A549 (cell line): ENCODE results near the gene NR4A2. TPM values are rescaled to one million over a fixed set of nuclear protein-coding genes. Genes with fewer than 3 reads are reported as not detected.
A peak's percentile ranks its signal among the peaks of the same experiment; 100 is the strongest.

Source experiments
- ATAC-seq, 2 experiments: fragments of 200-7000 bp in 1 of 2; fragments of >200 bp in 1 of 2; cut with Nextera tagmentation in 1 of 2; cut with Tn5 transposase in 1 of 2; 3 replicates each; pipeline versions ENCODE4 v1.8.0 to v1.9.1; 2018 to 2020; ENCODE audit warnings: mild to moderate bottlenecking in 1 of 2, moderate library complexity in 1 of 2
- CTCF ChIA-PET: fragments of 300-600 bp; sonication (Branson Sonifier 250); formaldehyde crosslinking; extraction: SDS; loops from one replicate; lab custom pipeline; 2021; ENCODE audit warnings: antibody characterized with exemption, inconsistent platforms; lab: Yijun Ruan, JAX
- POLR2A ChIA-PET: fragments of 350-600 bp; formaldehyde crosslinking; extraction: SDS; loops from one replicate; lab custom pipeline; 2021; ENCODE audit warnings: antibody characterized with exemption, inconsistent platforms; lab: Yijun Ruan, JAX
- DNase-seq, 2 experiments: peaks; one replicate each; pipeline versions ENCODE4 v3.0.0 to v3.0.0-alpha.2; 2011 to 2016; ENCODE audit warnings: low read depth in 1 of 2, low spot score in 1 of 2
- FAIRE-seq: peaks from 2 replicates; lab custom pipeline; 2011; peaks lifted over from hg19 to GRCh38; lab: Jason Lieb, UNC
- H3K27ac ChIP-seq, 2 experiments: fragments of >200 bp; sonication (Bioruptor Twin); formaldehyde crosslinking; 3 replicates each; pipeline ENCODE4 v1.5.1; 2016 to 2017
- H3K4me1 ChIP-seq: fragments of >200 bp; sonication (Bioruptor Twin); formaldehyde crosslinking; 3 replicates; pipeline ENCODE4 v1.6.1; 2016
- H3K4me2 ChIP-seq: fragments of >200 bp; sonication (Bioruptor Twin); formaldehyde crosslinking; 3 replicates; pipeline ENCODE4 v1.6.1; 2016
- H3K4me3 ChIP-seq: fragments of >200 bp; sonication (Bioruptor Twin); formaldehyde crosslinking; 3 replicates; pipeline ENCODE4 v1.5.1; 2016
- H3K9me3 ChIP-seq: fragments of >200 bp; sonication (Bioruptor Twin); formaldehyde crosslinking; 3 replicates; pipeline ENCODE4 v1.6.1; 2016
- BHLHE40 ChIP-seq: IDR thresholded peaks from 2 replicates; pipeline ENCODE4 v1.6.1; 2012; ENCODE audit warnings: low read depth, low read length, inconsistent platforms
- CHD4 ChIP-seq: fragments of 200-600 bp; sonication (generic); IDR thresholded peaks from 2 replicates; pipeline ENCODE4 v1.6.1; 2016; ENCODE audit warnings: antibody characterized with exemption, mild to moderate bottlenecking, borderline replicate concordance
- CTCF ChIP-seq: fragments of >200 bp; sonication (Bioruptor Twin); formaldehyde crosslinking; IDR thresholded peaks from 3 replicates; pipeline ENCODE4 v1.5.1; 2016
- EHF ChIP-seq: fragments of 250-450 bp; sonication (Bioruptor Pico); IDR thresholded peaks from 2 replicates; pipeline ENCODE4 v1.5.0; 2020; ENCODE audit warnings: mild to moderate bottlenecking
- ELK1 ChIP-seq: fragments of 150-350 bp; IDR thresholded peaks from 2 replicates; pipeline ENCODE4 v1.6.1; 2014; ENCODE audit warnings: low read depth, mild to moderate bottlenecking, low read length
- FOSB ChIP-seq: fragments of 250-450 bp; sonication (Bioruptor Pico); IDR thresholded peaks from 2 replicates; pipeline ENCODE4 v1.5.0; 2020; ENCODE audit warnings: mild to moderate bottlenecking, moderate library complexity
- FOXS1 ChIP-seq: fragments of 250-450 bp; sonication (Bioruptor Pico); IDR thresholded peaks from 2 replicates; pipeline ENCODE4 v1.5.0; 2020; ENCODE audit warnings: mild to moderate bottlenecking, moderate library complexity
- HOXA7 ChIP-seq: fragments of 250-450 bp; sonication (Bioruptor Pico); IDR thresholded peaks from 2 replicates; pipeline ENCODE4 v1.5.0; 2020; ENCODE audit warnings: mild to moderate bottlenecking, moderate library complexity
- HOXB13 ChIP-seq: fragments of 250-450 bp; sonication (Bioruptor Pico); IDR thresholded peaks from 2 replicates; pipeline ENCODE4 v1.5.0; 2020; ENCODE audit warnings: low read depth, mild to moderate bottlenecking, moderate library complexity
- HOXB5 ChIP-seq: fragments of 250-450 bp; sonication (Bioruptor Pico); IDR thresholded peaks from 2 replicates; pipeline ENCODE4 v1.5.0; 2020; ENCODE audit warnings: mild to moderate bottlenecking, moderate library complexity
- JUN ChIP-seq, 2 experiments: fragments of >200 bp; sonication (Bioruptor Twin); formaldehyde crosslinking; IDR thresholded peaks; 2 replicates in 1 of 2; 3 replicates in 1 of 2; pipeline ENCODE4 v1.6.1; 2016 to 2017
- JUNB ChIP-seq: fragments of >200 bp; sonication (Bioruptor Twin); formaldehyde crosslinking; IDR thresholded peaks from 2 replicates; pipeline ENCODE4 v1.6.1; 2016
- MAFK ChIP-seq: fragments of 450-650 bp; IDR thresholded peaks from 2 replicates; pipeline ENCODE4 v1.6.1; 2014; ENCODE audit not compliant: partially characterized antibody
- PBX3 ChIP-seq: IDR thresholded peaks from 2 replicates; pipeline ENCODE4 v1.6.1; 2012
- PHF8 ChIP-seq: fragments of 200-600 bp; sonication (generic); IDR thresholded peaks from 2 replicates; pipeline ENCODE4 v1.6.1; 2016; ENCODE audit warnings: low read depth, mild to moderate bottlenecking, antibody characterized with exemption, moderate library complexity, borderline replicate concordance
- RCOR1 ChIP-seq: fragments of 150-350 bp; IDR thresholded peaks from 2 replicates; pipeline ENCODE4 v1.6.1; 2014; ENCODE audit warnings: antibody characterized with exemption, low read length, low read depth
- RFX5 ChIP-seq: fragments of 450-650 bp; IDR thresholded peaks from 2 replicates; pipeline ENCODE4 v1.7.1; 2014; ENCODE audit warnings: antibody characterized with exemption, mild to moderate bottlenecking, moderate library complexity
- ZSCAN20 ChIP-seq: fragments of 250-450 bp; sonication (Bioruptor Pico); IDR thresholded peaks from 2 replicates; pipeline ENCODE4 v1.8.0; 2022; ENCODE audit warnings: mild to moderate bottlenecking, moderate library complexity
- WGBS: methylation state at CpG from one replicate; pipeline ENCODE4 v1.1.6; 2017; ENCODE audit errors: missing lambda C conversion rate; 5-methylcytosine and 5-hydroxymethylcytosine counted together
- polyA plus RNA-seq, 4 experiments: library from polyadenylated mRNA; depleted of rRNA in 3 of 4; stranded (reverse); fragments of >200 nt; fragmentation: RNase III in 1 of 4; extraction: RNeasy Plus Mini Kit Qiagen cat#74134 plus additional on column Dnase treatment in 1 of 4; gene quantifications; 2 replicates in 3 of 4; 3 replicates in 1 of 4; pipeline ENCODE4 v1.2.3, GENCODE V29; 2011 to 2017

Gene NR4A2
- polyA plus RNA-seq, 2 of the 4 experiments (the other 2 are of a cell fraction) = 2.3 to 9.7 TPM

GRCh38 chr2:156332284-156332533 is 312 bp downstream of the NR4A2 start:
- H3K4me1 ChIP-seq = peaks cover 25% of the 10 kb centered on the region
- ATAC-seq = no peak
- DNase-seq = no peak
- peak overlapping the region; percentile 98 for H3K27ac ChIP-seq
- H3K4me3 ChIP-seq = peak overlapping the region; percentile 87
- POLR2A ChIA-PET = interaction anchor here (1.0 to 4.3 kb wide), 2 partner anchors 9 to 11 kb away, joined by 4 to 22 read pairs; no protein-coding TSS in a partner anchor
- WGBS = under 1% methylated on average over 12 of the region's 12 CpGs
- CTCF ChIA-PET = interaction anchor here (1.6 to 2.0 kb wide), 4 partner anchors 14 to 862 kb away, joined by 4 to 7 read pairs (median 4); no protein-coding TSS in a partner anchor
- no peaks in the 10 kb centered on the region for H3K9me3 ChIP-seq
- FAIRE-seq = no peak
- H3K4me2 ChIP-seq = peak overlapping the region; percentile 96
- TF ChIP-seq PHF8 (peak; percentile 64), FOXS1 (CRISPR knock-in tag) (no peak), HOXA7 (0 out of 2 replicates have a peak, but pooled peaks have one; percentile 69), CTCF (no peak), MAFK (no peak), HOXB13 (no peak)

- no peak for TF ChIP-seq JUNB
- no peak for TF ChIP-seq ZSCAN20 (CRISPR knock-in tag)
- TF ChIP-seq HOXA7 = no peak
- no peak for TF ChIP-seq CTCF
- TF ChIP-seq RFX5 = no peak
- TF ChIP-seq CHD4 = no peak
- TF ChIP-seq EHF (CRISPR knock-in tag) = no peak
- no peak for TF ChIP-seq BHLHE40
- TF ChIP-seq JUN (IDR thresholded peaks at IDR 0.05) = no peak
- TF ChIP-seq RCOR1 = no peak
- ATAC-seq = peak; percentile 26 to 33
- H3K4me2 ChIP-seq = peak overlapping the region; percentile 96
- peak overlapping the region; percentile 87 for H3K4me3 ChIP-seq
- FAIRE-seq = no peak
- peaks cover 20% of the 10 kb centered on the region for H3K4me1 ChIP-seq
- WGBS = 6% methylated on average over 18 of the region's 18 CpGs
- ChIA-PET CTCF (interaction anchor here (1.6 to 2.0 kb wide), 4 partner anchors 13 to 862 kb away, joined by 4 to 7 read pairs (median 4); no protein-coding TSS in a partner anchor), POLR2A (interaction anchor here (1.0 to 4.3 kb wide), 2 partner anchors 10 to 11 kb away, joined by 4 to 22 read pairs; no protein-coding TSS in a partner anchor)
- H3K9me3 ChIP-seq = no peaks in the 10 kb centered on the region
- peak overlapping the region; percentile 98; a peak in 5 of 6 replicates for H3K27ac ChIP-seq
- DNase-seq = peak; percentile 61 to 66
Observed at GRCh38 chr2:156331572-156332283, 793 bp downstream of the NR4A2 start.

GRCh38 chr2:156329927-156330726 is 2.4 kb downstream of the NR4A2 start:
- H3K27ac ChIP-seq = no peak overlapping the region
- no peak for ATAC-seq
- H3K4me3 ChIP-seq = no peak overlapping the region
- no peak overlapping the region for H3K4me2 ChIP-seq
- H3K9me3 ChIP-seq = no peaks in the 10 kb centered on the region
- CTCF ChIA-PET = interaction anchor here (0.5 to 0.8 kb wide), 2 partner anchors 75 to 105 kb away, joined by 3 to 4 read pairs; no protein-coding TSS in a partner anchor
- POLR2A ChIA-PET = interaction anchor here (1.1 kb wide), 1 partner anchor 12 kb away, joined by 3 read pairs; no protein-coding TSS in a partner anchor
- TF ChIP-seq HOXB5 (CRISPR knock-in tag) (no peak), PBX3 (no peak), ELK1 (no peak), FOSB (CRISPR knock-in tag) (no peak)
- 92% methylated on average over 23 of the region's 23 CpGs for WGBS
- DNase-seq = no peak
- FAIRE-seq = no peak
- H3K4me1 ChIP-seq = peaks cover 6% of the 10 kb centered on the region; the same call in 1 of the 3 replicates
